ENCODE data around the gene MYOD1.

DNA sequence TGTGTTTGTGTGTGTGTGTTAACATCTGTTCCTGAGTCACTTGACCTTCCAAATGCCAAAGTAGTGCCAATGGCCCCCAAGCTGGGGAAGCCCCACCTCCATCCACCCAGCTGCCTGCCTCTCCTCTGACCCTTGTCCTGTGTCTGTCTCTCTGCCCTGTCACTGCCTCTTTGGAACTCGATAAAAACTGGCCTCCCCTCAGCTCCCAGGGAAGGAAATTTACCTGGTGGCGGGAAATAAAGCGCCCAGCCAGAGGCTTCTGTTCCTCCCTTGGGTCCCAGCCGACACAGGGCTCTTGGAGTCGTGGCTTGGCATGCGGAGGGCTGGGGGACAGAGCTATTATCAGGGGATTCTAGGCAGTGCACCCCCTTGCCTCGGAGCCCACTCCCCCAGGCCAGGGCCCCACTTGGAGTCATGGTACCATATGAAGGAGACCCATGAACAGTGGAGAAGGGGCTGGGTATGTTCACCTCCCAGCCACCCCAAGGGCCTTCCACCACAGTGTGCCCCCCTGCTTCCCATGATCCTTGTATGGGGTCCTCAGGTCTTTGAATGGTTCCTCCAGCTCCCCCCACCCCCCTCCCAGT, 21.4 kb downstream of the MYOD1 start:
- TF ChIP-seq, protein P1, sequence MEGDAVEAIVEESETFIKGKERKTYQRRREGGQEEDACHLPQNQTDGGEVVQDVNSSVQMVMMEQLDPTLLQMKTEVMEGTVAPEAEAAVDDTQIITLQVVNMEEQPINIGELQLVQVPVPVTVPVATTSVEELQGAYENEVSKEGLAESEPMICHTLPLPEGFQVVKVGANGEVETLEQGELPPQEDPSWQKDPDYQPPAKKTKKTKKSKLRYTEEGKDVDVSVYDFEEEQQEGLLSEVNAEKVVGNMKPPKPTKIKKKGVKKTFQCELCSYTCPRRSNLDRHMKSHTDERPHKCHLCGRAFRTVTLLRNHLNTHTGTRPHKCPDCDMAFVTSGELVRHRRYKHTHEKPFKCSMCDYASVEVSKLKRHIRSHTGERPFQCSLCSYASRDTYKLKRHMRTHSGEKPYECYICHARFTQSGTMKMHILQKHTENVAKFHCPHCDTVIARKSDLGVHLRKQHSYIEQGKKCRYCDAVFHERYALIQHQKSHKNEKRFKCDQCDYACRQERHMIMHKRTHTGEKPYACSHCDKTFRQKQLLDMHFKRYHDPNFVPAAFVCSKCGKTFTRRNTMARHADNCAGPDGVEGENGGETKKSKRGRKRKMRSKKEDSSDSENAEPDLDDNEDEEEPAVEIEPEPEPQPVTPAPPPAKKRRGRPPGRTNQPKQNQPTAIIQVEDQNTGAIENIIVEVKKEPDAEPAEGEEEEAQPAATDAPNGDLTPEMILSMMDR (conservative IDR thresholded peaks at IDR 0.05) = no peak
- no peak for TF ChIP-seq ZFX (IDR thresholded peaks at IDR 0.05)
